Stimulated activated CD4-positive, alpha-beta T cell treated with anti-CD3 and anti-CD28 coated beads, Interleukin-4, amount 100 ng/mL, for 24 hours (primary cell): ENCODE results near the gene TNIK.

Source experiments
- DNase-seq: peaks from one replicate; pipeline ENCODE4 v3.0.0-alpha.2; 2020

TNIK gene

GRCh38 chr3:171013822-171014748, 446.1 kb downstream of the TNIK start:
- no peak for DNase-seq

GRCh38 chr3:171011873-171012336, 448.3 kb downstream of the TNIK start:
- no peak for DNase-seq
